HG02981 (cell line): ENCODE measurements around the gene CTNNA3.

Source experiments
- ATAC-seq: cut with Tn5 transposase; IDR thresholded peaks from one replicate; pipeline ENCODE4 v1.9.1; 2021; ENCODE audit warnings: mild to moderate bottlenecking, moderate library complexity; ENCODE audit not compliant: unreplicated experiment

CTNNA3 gene

DNA sequence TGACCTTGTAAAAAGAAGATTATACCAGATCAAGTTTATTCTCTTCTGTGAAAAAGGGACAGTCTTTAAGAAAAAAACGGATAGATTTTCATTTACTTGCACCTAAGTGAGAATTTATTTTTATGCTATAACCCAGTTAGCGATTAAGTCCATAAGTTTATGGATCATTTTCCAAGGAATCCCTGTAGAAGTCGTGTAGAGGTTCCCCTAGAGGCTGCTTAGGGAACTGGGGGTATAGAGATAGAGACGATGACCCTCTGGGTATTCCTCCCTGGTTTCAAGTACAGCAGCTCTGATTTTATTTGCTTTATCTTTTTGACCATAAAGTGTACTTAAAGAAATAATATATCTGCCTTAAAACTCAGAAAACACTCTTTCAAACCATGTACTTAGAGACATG, 1418.5 kb downstream of the CTNNA3 start:
- no peak for ATAC-seq

DNA sequence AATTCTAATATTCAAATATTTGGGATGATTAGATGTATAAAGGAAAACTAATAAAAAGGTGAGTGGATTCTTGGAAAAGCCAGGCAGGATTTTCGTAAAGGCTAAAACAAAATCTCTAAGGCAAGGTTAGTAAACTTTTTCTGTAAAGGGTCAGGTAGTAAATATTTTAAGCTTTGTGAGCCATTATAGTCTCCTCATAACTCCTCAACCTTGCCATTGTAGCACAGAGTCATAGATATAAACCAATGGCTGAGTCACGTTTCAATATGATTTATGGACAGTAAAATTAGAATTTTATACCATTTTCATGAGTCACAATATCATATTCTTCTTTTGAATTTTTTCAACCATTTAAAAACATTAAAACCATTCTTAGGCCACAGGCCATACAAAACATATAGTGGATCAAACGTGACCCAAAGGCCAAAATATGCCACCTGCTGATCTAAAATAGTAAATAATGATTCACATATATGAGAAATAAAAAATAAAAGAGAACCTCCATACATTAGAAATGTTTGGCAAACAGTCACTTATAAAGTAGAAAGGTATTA, 1422.0 kb downstream of the CTNNA3 start:
- no peak for ATAC-seq

DNA sequence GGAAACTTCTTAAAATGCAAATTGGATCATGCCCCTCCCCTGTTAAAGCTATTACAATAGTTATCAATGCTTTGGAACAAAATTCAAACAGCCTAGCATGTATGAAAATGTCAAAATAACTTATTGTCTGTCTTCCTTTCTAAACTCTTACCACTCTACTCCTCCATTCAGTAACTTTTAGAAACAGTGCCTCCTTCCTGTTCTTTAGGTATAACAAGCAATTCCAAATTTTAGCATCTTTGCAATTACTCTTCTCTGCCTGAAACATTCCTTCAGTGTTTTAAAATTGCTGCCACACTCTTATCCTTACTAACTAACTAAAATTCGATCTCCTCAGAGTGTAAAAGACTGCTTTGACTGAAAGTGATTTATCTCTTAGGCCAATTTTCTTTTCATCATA, 1430.6 kb downstream of the CTNNA3 start:
- ATAC-seq = no peak

DNA sequence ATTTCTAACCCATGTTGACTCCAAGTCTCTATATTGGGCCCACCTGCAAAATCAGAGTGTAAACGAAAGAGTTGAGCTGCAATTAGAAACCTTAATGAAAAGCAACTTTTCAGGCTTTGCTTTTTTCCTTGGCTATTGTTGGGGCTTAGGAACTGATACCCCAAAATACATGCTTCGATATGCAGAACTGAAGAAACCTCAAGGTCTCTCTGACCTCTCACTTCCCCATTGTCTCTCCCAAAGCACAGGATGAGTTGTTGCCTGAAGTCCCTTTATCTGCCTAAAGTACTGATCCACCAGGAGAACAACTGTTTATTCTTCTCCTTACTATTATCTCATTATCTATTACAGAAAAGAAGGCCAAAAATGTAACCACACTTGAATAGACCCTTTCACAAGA, 1436.2 kb downstream of the CTNNA3 start:
- ATAC-seq = no peak

DNA sequence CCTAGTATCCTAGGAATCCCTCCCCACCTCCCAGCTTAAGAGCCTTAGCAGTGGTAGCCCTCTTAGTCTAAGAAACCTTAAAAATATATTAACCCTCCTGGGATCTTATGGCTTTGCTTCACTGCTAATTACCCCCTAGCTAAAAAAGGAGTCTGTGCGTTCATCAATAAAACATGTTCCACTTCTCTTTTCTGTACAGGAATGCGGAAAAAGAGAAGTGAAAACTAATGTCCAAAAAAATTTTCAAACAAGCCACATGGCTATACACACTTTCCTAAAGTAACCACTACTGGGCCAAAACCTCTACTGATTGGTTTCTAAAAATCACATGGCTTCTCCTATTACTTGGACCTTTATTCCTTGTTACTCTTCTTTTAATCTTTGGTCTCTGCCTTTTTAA, 1437.3 kb downstream of the CTNNA3 start:
- ATAC-seq = no peak

DNA sequence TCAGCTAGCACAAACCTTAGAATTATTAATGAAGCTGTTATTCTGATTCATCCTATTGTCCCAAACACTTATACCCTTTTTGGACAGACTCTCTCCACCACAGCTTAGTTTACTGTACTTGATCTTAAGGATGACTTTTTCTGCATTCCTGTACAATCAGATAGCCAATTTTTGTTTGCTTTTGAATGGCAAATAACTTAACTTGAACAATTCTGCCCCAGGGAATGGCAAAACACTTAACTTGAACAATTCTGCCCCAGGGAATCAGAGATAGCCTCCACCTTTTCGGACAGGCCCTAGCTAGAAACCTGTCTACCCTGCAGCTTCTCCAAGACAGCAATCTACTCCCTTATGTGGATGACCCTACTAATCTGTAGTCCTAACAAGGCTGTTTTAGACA, 1438.2 kb downstream of the CTNNA3 start:
- ATAC-seq = no peak

DNA sequence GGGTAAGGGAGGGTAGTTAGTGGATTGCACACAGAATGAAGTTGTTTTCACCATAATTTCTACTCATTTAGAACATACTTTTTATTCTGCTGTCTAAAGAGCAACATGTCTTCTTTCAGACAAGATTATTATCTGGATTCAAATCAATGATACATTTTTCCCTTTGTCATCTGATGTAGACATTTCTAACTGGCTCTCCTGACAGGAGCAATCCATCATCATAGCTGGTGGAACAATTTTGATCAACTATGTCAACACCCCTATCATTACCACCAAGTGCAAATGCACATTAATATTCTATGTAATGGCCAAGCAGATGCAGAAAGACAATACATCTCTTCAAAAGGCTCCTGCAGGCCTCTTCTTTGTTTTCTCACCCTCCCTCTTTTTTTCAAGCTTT, 1443.0 kb downstream of the CTNNA3 start:
- ATAC-seq = no peak

DNA sequence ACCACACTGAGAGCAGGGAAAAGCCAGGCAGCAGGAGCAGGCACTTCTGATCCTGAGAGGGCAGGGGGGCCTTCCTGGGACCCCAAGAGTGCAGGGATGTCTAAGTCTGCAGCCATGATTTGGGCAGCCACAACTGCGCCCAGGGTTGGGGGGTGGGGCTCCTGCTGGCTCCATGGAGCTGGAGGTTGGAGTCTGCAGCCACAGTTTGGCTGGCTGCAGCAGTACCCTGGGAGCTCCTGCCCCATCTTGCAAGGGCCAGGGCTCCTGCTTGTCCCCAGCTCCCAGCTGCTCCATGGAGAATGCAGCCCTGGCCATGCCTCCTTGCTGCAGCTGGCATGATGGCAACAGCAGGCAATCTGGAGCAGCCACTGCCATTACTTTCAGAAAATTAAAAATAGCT, 1449.8 kb downstream of the CTNNA3 start:
- ATAC-seq = no peak

DNA sequence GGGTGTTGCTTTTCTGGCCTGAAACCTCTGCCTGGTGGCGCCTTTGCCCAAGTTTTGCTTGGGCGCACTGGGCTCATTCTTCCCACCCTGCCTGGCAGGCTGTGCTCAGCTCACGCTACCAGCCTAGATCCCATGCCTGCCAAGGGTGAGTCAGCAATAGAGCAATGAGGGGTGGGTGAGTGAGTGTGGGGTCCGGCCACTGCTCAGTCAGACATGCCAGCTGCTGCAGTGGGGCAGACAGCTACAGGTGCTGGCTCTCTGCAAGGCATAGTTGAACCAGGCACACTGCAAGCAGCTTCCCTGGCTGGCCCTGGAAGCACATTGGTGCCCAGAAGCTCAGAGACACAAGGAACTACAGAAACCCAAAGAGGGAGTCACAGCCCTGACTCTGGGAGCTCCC, 1451.0 kb downstream of the CTNNA3 start:
- no peak for ATAC-seq

DNA sequence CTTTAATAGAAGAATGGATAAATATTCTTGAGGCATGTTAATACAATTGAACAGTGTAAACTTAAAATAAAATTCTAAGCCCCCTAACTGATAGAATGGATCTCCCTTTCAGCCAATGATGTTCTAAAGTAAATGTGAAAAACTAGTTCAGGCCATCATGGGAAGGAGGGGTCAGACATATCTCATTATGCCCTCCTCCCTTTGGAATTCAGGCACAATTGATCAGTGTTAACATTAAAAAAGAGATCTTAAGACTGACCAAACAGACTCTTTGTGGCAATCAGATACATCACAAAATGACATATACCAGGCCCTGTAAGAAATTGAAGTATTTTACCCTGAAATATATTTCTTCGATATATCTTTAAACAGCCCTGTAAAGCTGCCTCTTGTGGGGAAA, 1453.1 kb downstream of the CTNNA3 start:
- no peak for ATAC-seq

DNA sequence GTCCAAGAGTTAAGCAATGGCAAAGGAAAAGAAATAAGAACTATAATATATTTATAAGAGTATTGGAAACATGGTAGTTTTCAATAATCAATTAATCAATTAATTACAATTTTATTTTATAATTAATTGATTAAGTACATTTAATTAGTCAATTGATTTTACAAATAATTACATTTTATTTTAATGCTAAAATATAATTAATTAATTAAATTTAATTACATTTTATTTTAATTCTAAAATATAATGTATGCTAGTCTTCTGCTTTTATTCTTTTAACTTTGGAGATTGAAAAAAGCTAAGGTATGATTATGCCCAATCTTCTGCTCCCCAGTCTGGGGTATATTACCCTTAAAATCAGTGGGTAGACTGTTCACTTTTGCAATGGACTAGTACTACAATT, 1456.9 kb downstream of the CTNNA3 start:
- no peak for ATAC-seq

DNA sequence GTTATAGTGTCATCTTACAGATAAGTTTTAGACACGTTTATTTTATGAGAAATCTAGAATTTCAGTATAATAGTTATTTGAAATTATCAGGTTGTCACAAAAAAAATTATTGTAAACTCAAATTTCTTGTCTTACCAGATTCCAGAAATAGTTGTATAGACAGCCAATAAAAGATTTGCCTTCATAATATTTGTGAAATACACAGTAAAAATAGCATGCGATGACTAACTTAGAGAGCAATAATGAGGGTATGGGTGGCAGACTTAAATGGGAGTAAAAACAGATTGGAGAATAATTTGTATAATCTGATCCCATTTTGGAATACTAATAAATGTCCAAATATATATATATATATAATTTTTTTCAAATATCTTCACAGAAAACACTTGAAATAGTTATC, 1457.7 kb downstream of the CTNNA3 start:
- no peak for ATAC-seq

DNA sequence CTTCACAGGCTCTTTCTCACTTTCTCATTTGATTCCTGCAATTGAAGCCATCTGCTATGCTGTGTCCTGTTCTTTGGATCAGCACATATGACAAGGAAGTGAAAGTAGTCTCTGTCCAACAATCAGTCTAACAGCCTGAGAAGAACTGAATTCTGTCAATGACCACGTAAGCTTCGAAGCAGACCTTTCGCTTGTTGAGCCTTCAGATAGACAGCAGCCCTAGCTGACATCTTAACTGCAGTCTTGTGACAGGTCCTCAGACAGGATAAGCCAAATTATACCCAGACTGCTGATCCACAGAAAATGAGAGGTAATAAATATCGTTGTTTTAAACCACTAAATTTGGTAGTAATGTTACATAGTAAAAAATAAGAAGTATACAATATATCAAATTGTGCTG, 1461.1 kb downstream of the CTNNA3 start:
- ATAC-seq = no peak

DNA sequence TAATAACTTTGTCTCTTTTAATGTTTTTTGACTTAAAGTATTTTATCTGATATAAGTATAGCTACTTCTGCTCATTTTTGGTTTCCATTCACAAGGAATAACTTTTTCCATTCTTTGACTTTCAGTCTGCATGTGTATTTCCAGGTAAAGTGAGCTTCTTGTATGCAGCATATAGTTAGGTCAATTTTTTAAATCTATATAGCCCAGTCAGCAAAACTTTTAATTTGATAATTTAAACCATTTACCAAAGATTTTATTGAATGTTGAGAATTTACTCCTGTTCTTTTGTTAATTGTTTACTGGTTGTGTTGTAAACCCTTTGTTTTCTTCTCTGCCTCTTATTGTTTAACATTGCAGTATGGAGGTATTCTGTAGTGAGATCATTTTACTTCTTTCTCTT, 1467.1 kb downstream of the CTNNA3 start:
- no peak for ATAC-seq

DNA sequence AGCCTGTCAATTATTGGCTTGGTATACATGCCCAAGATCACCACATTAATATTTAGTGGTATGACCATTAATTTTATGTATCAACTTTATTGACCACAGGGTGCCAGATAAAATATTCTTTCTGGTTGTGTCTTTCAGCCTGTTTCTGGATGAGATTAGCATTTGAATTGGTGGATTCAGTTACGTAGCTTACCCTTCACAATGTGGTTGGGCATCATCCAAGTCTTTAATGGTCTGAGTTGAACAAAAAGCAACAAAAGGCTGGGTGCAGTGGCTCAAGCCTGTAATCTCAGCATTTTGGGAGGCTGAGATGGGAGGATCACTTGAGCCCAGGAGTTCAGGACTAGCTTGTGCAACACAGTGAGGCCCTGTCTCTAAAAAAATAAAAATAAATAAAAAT, 1472.3 kb downstream of the CTNNA3 start:
- ATAC-seq = no peak

DNA sequence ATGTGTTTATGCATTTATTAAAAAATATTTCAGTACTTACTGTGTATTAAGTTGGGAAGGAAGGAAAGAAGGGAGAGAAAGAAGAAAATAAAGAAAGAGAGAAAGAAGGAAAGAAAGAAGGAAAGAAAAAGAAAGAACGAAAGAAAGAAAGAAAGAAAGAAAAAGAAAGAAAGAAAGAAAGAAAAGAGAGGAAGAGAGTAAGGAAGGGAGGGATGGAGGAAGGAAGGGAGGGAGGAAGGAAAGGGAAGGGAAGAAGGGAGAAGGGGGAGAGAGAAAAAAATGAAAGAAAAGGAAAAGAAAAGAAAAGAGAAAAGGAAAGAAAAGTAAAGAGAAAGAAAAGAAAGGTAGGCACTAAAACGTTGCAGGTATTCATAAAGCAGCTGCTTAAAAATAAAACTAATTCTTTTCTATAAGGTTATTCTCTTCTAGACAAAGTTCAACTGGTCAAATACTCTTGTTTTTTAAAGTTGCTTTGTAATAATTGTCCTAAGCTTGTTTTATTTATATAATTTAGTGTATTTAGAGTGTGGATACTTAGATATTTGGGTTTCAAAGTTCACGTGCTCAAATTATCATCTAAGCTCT, 1473.4 kb downstream of the CTNNA3 start:
- no peak for ATAC-seq

DNA sequence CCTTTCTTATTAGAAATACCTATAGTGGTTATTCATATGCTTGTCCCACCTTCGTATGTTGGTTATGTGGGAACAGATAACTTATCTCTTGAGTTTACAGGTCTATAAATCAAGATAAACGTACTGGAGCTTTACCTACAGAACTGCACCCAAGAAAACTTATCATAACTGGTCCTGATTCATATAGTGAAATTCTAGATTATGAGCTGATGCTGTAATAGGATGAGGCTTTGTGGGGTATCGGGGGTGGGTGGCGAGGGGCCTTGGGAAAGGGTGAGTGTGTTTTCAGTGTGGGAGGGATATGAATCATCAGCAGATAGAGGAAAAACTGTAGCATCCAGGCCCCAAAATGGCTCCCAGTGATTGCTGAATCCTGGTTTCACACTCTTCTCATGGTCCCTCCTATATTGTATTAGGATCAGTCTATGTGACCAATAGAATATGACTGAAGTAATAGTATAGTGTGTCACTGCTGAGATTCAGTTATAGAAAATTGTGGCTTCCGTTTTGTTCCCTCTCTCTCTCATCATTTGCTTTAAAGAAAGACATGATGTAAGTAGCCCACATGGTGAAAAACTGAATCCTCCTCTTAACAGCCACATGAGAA, 1476.9 kb downstream of the CTNNA3 start:
- no peak for ATAC-seq

DNA sequence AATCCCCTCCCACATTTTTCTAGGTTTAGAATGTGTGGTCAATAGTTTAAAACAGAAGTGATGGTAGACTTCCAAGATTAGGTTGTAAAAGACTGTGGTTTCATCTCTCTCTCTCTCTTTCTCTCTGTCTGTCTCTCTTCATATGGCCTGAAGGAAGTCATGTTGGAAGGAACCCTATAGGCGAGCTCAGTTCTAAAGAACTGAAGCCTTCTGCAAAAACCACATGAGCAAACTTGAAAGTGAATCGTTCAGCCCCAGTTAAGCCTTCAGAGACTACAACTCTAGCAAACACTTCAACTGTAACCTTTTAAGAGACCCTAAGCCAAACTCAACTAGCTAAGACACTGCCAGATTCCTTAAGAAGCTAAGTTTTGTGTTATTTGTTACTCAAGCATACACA, 1477.7 kb downstream of the CTNNA3 start:
- no peak for ATAC-seq

DNA sequence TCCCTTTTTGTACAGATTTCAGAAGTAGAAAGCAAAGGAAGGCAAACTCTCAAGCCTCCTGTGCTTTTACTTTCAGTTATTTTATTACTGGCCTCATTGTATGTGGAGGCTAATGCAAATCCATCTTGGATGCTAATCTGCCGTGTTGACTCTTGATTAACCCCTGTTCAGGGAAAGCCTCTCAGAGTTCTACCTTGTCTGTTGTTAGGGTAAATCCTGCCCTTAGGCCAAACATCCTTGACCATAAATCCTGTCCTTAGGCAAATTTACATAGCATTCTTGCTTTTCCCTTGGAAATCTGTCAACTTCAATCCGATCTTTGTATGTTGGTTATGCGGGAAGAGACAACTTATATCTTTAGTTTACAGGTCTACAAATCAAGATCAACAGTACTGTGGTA, 1480.1 kb downstream of the CTNNA3 start:
- no peak for ATAC-seq

DNA sequence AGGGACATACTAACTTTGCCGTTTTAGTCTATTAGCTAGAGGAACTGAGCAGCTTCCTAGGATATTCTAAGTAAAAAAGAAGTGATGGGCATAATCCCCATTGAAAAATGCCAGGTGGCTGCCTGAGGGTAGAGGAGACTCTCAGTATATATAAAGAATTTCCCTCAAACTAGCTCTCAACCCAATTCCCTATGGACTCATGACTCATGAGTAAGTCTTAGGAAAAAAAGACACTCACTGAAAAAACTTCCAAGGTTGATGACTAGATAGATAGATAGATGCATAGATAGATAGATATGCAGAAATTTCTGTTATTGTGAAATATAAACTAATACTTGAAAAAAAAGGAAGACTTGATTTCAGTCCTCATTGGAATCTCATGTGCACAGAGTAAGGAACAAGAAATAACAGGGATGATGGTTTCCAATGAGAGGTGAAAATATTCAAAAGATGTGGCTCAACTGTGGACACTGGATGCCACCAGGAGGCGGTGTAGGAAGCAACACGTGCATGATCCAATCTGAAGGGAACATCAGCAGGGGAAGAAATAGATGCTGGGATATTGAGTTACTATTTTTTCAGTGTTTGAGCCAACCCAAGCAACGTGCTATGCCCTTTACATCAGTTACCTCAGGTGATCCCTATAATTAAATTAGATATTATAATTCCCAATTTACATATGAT, 1481.1 kb downstream of the CTNNA3 start:
- no peak for ATAC-seq

DNA sequence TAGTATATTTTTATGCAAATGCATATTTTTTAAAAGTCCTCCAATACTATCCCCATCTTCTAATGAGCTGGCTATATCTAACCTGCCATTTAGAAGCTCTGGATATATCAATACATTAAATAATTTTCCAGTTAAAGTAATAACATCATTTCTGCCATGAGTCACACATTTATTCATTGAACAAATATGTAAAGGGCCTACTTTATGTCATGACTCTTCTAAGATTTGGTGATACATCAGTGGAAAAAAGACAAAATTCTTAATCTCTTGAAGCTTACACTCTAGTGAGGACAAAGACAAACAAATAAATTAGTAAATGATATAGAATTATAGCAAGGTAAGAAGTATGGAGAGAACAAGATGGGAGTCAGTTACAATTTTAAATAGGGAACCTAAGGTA, 1487.0 kb downstream of the CTNNA3 start:
- ATAC-seq = no peak

DNA sequence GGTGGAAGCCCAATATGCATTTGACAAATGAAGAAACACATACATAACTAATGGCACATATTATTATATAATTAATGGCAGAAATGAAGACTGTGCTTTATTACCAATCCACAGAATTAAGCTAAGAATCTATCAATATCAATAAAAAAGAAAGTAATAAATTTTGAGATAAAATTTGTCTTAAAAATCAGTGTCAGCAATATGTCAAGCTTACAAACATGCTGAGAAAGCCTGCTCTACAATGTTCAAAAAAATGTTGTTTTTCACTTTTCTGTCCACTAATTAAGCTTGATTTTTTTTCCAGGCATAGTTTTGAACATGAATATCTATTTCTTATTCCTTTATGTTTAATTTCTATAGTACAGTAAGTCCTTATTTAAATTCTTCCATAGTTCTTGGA, 1491.2 kb downstream of the CTNNA3 start:
- no peak for ATAC-seq
